H1 (cell line): ENCODE measurements around the gene TRIM7. TPM values are rescaled to one million over a fixed set of nuclear protein-coding genes. Genes with fewer than 3 reads are reported as not detected.

Source experiments
- JUND ChIP-seq: IDR thresholded peaks from 2 replicates; pipeline ENCODE4 v1.6.1; 2011; ENCODE audit warnings: mild to moderate bottlenecking, improper control_type of control experiment, low read length
- POLR2A ChIP-seq, 2 experiments: IDR thresholded peaks; 1 replicate in 1 of 2; 2 replicates in 1 of 2; pipeline ENCODE4 v1.6.1; 2011; ENCODE audit warnings: low read depth in 2 of 2, low read length in 2 of 2, mild to moderate bottlenecking in 2 of 2; ENCODE audit errors: control extremely low read depth in 1 of 2
- RBBP5 ChIP-seq: IDR thresholded peaks from 2 replicates; pipeline ENCODE4 v1.7.1; 2012; ENCODE audit warnings: low read depth, mild to moderate bottlenecking, inconsistent platforms, low read length, moderate library complexity, borderline replicate concordance
- polyA plus RNA-seq, 7 experiments: library from polyadenylated mRNA; depleted of rRNA in 3 of 7; stranded (reverse) in 5 of 7; unstranded in 2 of 7; fragments of >200 nt in 5 of 7; fragments of 200-250 nt in 2 of 7; gene quantifications; 1 replicate in 5 of 7; 2 replicates in 1 of 7; 4 replicates in 1 of 7; pipeline versions ENCODE4 v1.2.1 to v1.2.3, GENCODE V29; 2011 to 2013; ENCODE audit warnings: missing spikeins in 2 of 7, mixed read lengths in 2 of 7
- total RNA-seq: library from RNA; stranded (reverse); fragmentation: NEBNext Ultra II Directional; extraction: Animal tissue kit (Norgen Biotek cat#: 25700); gene quantifications from 2 replicates; pipeline ENCODE4 v1.2.1, GENCODE V29; 2021

Gene TRIM7
- total and polyA plus RNA-seq, 2 of the 8 experiments (the other 6 are each of a cell fraction or from before 2014, with no cell fraction given), result 0.36 to 0.47 TPM

- TF ChIP-seq POLR2A (IDR thresholded peaks at IDR 0.05; ENCODE audit: control extremely low read depth in 1 of 2, low read depth in 2 of 2, low read length in 2 of 2), result no peak
- 0 out of 2 replicates have a peak, but pooled peaks have one; percentile 41 for TF ChIP-seq RBBP5
- no peak for TF ChIP-seq JUND
Observed at GRCh38 chr5:181164076-181164952, 40.7 kb downstream of the TRIM7 start (continued).
